GM12801 (cell line): ENCODE measurements around the gene SNED1.

Experiments used
- TF ChIP-seq, protein P1 (sequence below): IDR thresholded peaks from one replicate; pipeline ENCODE4 v1.5.1; 2011; ENCODE audit warnings: control low read depth; ENCODE audit not compliant: insufficient read length; ENCODE audit errors: extremely low read depth

The SNED1 gene

DNA sequence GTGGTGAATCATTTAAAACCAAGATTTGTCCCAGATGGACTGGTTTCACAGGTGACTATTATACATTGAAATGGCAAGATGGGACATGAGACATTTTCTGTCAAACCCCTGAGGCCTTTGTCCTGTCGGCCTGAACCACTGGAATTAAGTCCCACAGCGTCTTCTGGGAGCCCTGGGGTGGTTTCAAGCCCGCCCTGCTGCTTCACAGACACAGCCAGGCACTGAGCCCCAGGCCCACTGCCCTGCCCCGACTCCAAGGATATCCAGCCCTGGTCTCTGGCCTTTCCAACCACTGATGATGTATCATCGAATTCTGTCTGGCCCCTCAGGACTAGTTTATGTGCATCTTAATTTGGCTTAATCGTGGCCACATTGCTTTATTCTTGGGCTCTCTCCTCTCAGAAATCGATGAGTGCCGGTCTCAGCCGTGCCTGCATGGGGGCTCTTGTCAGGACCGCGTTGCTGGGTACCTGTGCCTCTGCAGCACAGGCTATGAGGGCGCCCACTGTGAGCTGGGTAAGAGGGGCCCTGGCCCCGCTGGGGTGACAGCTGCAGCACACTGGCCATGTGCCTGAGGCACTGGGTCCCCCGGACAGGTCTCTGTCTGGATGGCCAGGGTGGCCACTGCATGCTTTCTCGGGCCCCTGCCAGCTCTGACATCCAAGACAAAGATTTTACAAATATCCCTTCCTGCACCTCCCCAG is 64.1 kb downstream of the SNED1 start:
- TF ChIP-seq, protein P1, sequence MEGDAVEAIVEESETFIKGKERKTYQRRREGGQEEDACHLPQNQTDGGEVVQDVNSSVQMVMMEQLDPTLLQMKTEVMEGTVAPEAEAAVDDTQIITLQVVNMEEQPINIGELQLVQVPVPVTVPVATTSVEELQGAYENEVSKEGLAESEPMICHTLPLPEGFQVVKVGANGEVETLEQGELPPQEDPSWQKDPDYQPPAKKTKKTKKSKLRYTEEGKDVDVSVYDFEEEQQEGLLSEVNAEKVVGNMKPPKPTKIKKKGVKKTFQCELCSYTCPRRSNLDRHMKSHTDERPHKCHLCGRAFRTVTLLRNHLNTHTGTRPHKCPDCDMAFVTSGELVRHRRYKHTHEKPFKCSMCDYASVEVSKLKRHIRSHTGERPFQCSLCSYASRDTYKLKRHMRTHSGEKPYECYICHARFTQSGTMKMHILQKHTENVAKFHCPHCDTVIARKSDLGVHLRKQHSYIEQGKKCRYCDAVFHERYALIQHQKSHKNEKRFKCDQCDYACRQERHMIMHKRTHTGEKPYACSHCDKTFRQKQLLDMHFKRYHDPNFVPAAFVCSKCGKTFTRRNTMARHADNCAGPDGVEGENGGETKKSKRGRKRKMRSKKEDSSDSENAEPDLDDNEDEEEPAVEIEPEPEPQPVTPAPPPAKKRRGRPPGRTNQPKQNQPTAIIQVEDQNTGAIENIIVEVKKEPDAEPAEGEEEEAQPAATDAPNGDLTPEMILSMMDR, result no peak

- TF ChIP-seq, protein P1, result no peak
Measured at GRCh38 chr2:241063093-241063551, 64.7 kb downstream of the SNED1 start.

DNA sequence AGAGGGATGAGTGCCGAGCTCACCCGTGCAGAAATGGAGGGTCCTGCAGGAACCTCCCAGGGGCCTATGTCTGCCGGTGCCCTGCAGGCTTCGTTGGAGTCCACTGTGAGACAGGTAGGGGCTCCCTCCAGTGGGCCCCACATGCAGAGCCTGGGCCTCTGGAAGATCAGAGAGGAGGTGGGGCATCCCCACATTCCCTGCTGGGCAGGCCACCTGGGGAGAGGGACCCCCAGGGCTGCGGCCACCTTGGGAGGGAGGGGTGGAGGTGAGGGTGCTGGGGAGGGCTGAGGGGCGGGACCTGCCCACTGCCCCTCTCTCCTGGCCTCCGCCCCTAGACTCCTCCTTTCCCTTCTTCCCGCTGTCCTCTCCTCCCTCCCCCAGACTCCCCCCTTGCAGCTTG is 65.2 kb downstream of the SNED1 start:
- TF ChIP-seq, protein P1, result no peak

DNA sequence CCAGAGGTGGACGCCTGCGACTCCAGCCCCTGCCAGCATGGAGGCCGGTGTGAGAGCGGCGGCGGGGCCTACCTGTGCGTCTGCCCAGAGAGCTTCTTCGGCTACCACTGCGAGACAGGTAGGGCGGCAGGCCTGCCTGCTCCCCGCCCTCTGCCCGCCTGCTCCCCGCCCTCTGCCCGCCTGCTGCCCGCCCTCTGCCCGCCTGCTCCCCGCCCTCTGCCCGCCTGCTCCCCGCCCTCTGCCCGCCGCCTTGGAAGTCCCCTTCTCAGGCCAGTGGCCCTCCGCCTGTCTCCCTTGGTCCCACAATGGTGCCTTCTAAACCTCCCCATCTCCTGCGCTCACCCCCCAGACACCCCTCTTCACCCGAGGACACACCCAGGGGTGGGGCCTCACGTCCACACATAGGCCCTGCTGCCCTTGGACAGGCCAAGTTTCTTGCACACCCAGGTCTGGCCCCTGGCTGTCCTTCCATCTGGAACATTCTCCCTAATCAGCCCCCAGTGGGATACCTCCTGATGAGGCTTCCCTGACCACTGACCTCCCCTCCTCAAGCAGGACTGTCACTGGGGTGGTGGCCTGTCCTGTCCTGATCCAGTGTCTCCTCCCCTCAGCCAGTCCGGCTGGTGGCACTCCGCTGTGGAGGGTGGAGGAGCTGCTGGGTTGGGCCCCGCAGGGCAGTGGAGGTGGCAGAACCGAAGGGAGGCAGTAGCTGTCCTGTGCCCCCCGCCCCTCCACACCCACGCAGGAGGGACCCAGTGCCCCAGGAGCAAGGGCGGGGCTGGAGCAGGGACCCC is 65.8 kb downstream of the SNED1 start:
- TF ChIP-seq, protein P1, result no peak

DNA sequence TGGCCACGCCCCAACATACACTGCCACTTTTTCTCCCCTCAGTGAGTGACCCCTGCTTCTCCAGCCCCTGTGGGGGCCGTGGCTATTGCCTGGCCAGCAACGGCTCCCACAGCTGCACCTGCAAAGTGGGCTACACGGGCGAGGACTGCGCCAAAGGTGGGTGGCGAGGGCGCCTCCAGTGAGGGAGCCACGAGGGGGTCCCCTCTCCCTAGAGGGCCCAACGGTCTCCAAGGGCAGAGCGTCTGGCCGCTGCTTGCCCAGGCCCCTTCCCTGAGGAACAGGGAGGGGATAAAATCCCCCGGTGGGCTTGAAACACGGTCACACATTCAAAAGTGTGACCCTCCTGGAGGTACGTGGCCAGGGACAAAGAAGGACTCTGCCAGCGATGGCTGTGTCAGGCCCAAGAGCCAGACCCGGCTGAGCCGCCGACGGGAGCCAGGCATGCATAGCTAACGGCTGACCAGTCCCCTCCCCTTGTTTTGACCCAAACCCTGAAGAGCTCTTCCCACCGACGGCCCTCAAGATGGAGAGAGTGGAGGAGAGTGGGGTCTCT is 66.5 kb downstream of the SNED1 start:
- TF ChIP-seq, protein P1, result no peak

DNA sequence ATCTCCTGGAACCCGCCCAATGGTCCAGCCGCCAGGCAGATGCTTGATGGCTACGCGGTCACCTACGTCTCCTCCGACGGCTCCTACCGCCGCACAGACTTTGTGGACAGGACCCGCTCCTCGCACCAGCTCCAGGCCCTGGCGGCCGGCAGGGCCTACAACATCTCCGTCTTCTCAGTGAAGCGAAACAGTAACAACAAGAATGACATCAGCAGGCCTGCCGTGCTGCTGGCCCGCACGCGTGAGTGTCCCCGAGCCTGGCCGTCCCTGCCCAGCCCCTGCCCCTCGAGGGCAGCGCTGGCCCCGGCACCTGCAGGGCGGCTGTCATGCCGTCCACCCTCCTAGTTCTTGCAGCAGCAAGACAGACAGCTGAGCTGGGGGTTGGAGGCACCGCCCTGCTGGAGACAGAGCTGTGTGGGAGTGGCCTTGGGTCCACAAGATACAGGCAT is 67.0 kb downstream of the SNED1 start:
- TF ChIP-seq, protein P1, result no peak

DNA sequence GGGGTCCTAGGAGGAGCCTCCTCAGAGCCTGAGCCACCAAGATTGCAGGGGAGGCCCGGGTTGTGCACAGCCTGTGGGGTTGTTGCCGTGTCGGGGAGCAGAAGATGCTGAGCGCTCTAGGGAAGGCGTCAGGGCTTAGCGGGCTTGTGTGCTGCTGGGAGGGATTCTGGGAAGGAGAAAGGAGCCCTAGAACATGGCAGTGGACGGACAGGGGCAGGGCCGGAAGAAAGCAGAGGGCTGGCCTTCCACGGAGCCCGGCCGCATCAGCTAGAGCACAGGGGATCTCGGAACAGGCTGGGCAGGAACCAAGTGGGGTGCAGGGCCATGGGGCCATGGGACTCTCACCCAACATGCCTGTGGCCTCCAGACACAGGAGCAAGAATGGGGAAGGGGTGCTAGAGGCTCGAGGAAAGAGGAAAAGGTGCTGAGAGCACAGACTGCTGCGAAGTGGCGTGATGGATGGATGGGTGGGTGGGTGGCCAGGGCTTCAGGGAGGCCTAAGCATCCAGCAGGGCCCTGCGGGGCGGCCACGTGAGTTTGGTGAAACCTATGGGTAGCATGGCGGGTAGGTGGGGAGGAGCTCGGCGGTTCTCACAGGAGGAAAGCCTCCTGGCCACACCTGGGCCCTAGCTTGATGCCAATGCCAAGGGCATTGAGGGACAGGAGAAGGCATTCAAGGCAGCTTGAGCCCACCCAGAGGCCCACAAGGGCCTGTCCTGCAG is 67.9 kb downstream of the SNED1 start:
- TF ChIP-seq, protein P1, result no peak
